Measurements from ENCODE around the gene NFATC1. TPM values are rescaled to one million over a fixed set of nuclear protein-coding genes. Genes with fewer than 3 reads are reported as not detected.

The NFATC1 gene
- polyA plus RNA-seq, 1 of the 3 experiments (the other 2 are of a cell fraction) = 0.02 TPM

DNA sequence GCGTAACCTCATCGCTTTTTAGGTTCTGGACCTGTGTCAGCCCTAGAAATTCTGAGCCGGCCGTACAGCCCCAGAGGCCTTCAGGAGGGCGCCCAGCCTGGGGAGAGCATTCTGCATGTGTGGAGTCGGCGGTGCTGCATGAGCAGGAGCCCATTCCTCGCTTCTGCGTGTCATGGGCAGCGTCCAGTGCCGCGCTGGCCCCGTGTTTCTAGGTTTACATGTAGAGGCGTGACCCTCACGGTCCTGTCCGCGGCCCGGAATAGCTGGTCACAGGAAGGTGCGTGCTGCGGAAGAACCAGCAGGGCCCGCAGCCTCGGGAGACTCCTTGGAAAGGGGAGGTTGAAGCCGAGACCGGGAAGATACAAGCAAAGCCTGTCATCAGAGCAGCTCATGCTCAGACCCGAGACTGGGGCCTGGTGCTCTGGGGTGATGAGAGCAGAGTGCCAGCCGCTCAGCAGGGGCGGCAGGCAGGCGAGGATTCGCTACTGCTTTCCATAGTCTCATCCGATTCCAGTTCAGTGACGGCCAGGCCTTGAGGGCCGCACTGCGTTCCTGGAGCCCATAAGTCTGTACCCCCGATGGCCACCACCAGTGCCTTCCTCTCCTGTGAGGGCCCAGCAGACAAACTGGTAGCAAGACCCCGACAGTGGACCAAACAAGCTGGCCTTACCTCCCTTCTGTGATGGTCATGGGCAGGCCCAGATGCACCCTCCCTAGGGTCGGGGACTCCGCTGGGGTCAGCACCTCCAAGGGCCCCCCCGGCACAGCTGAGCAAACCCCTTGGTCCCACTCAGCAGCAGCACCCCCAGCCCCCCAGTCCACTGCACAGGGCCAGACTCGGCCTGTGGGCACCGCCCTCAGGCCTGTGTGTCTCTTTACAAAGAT is 15.6 kb upstream of the NFATC1 start:
- 80% methylated on average over 30 of the region's 40 CpGs for WGBS (ENCODE audit: low lambda C conversion rate)
- ChIA-PET CTCF (interaction anchor here (0.7 to 7.0 kb wide), 23 partner anchors 8 to 274 kb away, joined by 3 to 41 read pairs (median 4); no protein-coding TSS in a partner anchor), POLR2A (no interaction called here)
- H3K27me3 ChIP-seq (ENCODE audit: insufficient read depth) = peaks cover 30% of the 10 kb centered on the region
- peaks cover 3 to 6% of the 10 kb centered on the region in 2 experiments for H3K36me3 ChIP-seq (replicated peaks in 1 of 2; ENCODE audit: control insufficient read depth in 1 of 2, insufficient read depth in 2 of 2, low read length in 1 of 2)
- H3K4me3 ChIP-seq (ENCODE audit: low read depth in 2 of 2, low read length in 1 of 2) = no peak overlapping the region
- H3K79me2 ChIP-seq (ENCODE audit: insufficient read depth) = no peaks in the 10 kb centered on the region
- H4K20me1 ChIP-seq (ENCODE audit: insufficient read depth) = no peaks in the 10 kb centered on the region
- no peaks in the 10 kb centered on the region; a peak in 1 of 4 replicates for H3K4me1 ChIP-seq (ENCODE audit: control insufficient read depth in 1 of 2, insufficient read depth in 2 of 2, low read depth in 1 of 2, low read length in 1 of 2)
- no peaks in the 10 kb centered on the region for H3K9me2 ChIP-seq
- no peak overlapping the region for H2AFZ ChIP-seq (ENCODE audit: low read depth)
- DNase-seq = no peak
- H3K9me3 ChIP-seq = no peaks in the 10 kb centered on the region
- H3K9ac ChIP-seq = no peak overlapping the region
- H3K27ac ChIP-seq (ENCODE audit: low read depth in 2 of 2, low read length in 1 of 2) = no peak overlapping the region
- H3F3A ChIP-seq (replicated peaks; ENCODE audit: insufficient read depth) = no peaks in the 10 kb centered on the region
- TF ChIP-seq GABPA (IDR thresholded peaks at IDR 0.05; ENCODE audit: low read depth) (no peak), ELF1 (IDR thresholded peaks at IDR 0.05) (no peak), SMC3 (IDR thresholded peaks at IDR 0.05; ENCODE audit: low read depth, low read length) (no peak), TEAD4 (IDR thresholded peaks at IDR 0.05; ENCODE audit: borderline replicate concordance, insufficient read depth) (no peak)
- TF ChIP-seq, protein P1, sequence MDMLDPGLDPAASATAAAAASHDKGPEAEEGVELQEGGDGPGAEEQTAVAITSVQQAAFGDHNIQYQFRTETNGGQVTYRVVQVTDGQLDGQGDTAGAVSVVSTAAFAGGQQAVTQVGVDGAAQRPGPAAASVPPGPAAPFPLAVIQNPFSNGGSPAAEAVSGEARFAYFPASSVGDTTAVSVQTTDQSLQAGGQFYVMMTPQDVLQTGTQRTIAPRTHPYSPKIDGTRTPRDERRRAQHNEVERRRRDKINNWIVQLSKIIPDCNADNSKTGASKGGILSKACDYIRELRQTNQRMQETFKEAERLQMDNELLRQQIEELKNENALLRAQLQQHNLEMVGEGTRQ (IDR thresholded peaks at IDR 0.05; ENCODE audit: borderline replicate concordance, low read depth, low read length) = no peak
- no peak overlapping the region for H3K4me2 ChIP-seq

DNA sequence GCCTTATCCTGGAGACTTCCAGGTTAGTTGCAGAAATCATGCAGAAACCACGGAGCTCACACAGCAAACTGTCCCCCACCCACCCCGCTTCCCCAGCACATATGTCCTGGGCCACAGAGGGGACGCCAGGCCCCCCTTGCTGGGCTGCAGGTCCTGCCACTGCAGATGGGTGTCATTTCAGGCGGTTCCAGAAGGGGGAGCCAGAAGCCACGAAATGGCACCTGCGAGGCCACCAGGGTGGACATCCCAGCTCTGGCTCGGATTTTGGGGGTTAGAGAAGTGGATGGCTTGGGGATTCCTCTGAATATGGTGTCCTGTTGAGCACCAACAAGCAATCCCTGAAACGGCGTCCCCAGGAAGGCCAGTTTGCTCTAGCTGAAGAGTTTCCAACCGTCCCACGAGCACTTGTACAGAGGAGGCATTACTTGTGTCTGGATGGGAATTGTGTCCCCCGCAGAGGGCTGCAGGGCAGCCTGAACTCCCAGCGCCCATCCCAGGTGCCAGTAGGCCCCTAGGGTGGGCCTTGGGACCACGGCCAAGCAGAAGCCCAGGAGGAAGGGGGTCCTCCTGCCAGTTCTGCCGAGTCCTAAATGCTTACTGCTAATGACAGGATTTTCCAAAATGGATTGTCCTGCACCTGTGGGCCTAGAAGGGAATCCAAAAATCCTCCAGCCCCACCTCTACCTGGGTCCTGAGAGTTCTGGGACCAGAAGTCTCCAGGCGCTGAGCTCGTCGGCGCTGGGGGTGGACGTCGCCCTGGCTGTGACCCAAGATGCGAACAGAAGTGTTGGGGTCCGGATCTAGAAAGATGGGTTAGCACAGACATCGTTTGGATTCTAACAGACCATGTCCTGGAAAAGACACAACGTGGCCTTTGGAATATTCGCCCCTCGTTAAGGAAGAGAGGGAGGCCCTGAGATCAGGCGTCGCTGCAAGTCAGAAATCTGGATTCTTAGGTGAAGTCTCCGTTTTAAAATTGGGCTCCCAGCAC is 14.6 kb upstream of the NFATC1 start:
- DNase-seq = peak; percentile 92
- 63% methylated on average over 19 of the region's 30 CpGs for WGBS (ENCODE audit: low lambda C conversion rate)

More for the DNA sequence above, 14.6 kb upstream of the NFATC1 start:
- H3K9me2 ChIP-seq = no peaks in the 10 kb centered on the region
- ChIA-PET CTCF (interaction anchor here (0.7 to 7.0 kb wide), 28 partner anchors 9 to 508 kb away, joined by 3 to 41 read pairs (median 4); no protein-coding TSS in a partner anchor), POLR2A (no interaction called here)
- no peaks in the 10 kb centered on the region for H4K20me1 ChIP-seq (ENCODE audit: insufficient read depth)
- no peak overlapping the region for H2AFZ ChIP-seq (ENCODE audit: low read depth)
- TF ChIP-seq, protein P2, sequence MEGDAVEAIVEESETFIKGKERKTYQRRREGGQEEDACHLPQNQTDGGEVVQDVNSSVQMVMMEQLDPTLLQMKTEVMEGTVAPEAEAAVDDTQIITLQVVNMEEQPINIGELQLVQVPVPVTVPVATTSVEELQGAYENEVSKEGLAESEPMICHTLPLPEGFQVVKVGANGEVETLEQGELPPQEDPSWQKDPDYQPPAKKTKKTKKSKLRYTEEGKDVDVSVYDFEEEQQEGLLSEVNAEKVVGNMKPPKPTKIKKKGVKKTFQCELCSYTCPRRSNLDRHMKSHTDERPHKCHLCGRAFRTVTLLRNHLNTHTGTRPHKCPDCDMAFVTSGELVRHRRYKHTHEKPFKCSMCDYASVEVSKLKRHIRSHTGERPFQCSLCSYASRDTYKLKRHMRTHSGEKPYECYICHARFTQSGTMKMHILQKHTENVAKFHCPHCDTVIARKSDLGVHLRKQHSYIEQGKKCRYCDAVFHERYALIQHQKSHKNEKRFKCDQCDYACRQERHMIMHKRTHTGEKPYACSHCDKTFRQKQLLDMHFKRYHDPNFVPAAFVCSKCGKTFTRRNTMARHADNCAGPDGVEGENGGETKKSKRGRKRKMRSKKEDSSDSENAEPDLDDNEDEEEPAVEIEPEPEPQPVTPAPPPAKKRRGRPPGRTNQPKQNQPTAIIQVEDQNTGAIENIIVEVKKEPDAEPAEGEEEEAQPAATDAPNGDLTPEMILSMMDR (IDR thresholded peaks at IDR 0.05) = peak; percentile 86
- TF ChIP-seq MXI1 (IDR thresholded peaks at IDR 0.05; ENCODE audit: low read depth, low read length) = no peak
- TF ChIP-seq SMC3 (IDR thresholded peaks at IDR 0.05; ENCODE audit: low read depth, low read length) = peak; percentile 78
- peak; percentile 86 for TF ChIP-seq RAD21 (IDR thresholded peaks at IDR 0.05; ENCODE audit: low read length)
- 0 out of 2 replicates have a peak, but pooled peaks have one; percentile 13 for TF ChIP-seq POLR2AphosphoS5 (IDR thresholded peaks at IDR 0.05; ENCODE audit: low read depth, low read length)
- no peak overlapping the region for H3K4me3 ChIP-seq (ENCODE audit: low read depth in 2 of 2, low read length in 1 of 2)
- no peaks in the 10 kb centered on the region for H3K9me3 ChIP-seq
- no peaks in the 10 kb centered on the region; a peak in 1 of 4 replicates for H3K4me1 ChIP-seq (ENCODE audit: control insufficient read depth in 1 of 2, insufficient read depth in 2 of 2, low read depth in 1 of 2, low read length in 1 of 2)
- H3K27me3 ChIP-seq (ENCODE audit: insufficient read depth) = peaks cover 39% of the 10 kb centered on the region
- peaks cover 3 to 6% of the 10 kb centered on the region in 2 experiments for H3K36me3 ChIP-seq (replicated peaks in 1 of 2; ENCODE audit: control insufficient read depth in 1 of 2, insufficient read depth in 2 of 2, low read length in 1 of 2)
- H3K9ac ChIP-seq = no peak overlapping the region
- no peaks in the 10 kb centered on the region for H3K79me2 ChIP-seq (ENCODE audit: insufficient read depth)
- no peak overlapping the region for H3K27ac ChIP-seq (ENCODE audit: low read depth in 2 of 2, low read length in 1 of 2)
- H3K4me2 ChIP-seq = no peak overlapping the region
- H3F3A ChIP-seq (replicated peaks; ENCODE audit: insufficient read depth) = no peaks in the 10 kb centered on the region
